Endothelial cell (in vitro differentiated cells): ENCODE data around the gene SLCO3A1. TPM values are rescaled to one million over a fixed set of nuclear protein-coding genes. Genes with fewer than 3 reads are reported as not detected.

Experiments used
- DNase-seq: peaks from one replicate; pipeline ENCODE4 v3.0.0; 2021; ENCODE audit warnings: low spot score
- H3K27ac Mint-ChIP-seq: one replicate; pipeline ENCODE4 v1.8.0; 2021; ENCODE audit warnings: mixed read lengths, inconsistent platforms; ENCODE audit not compliant: unreplicated experiment
- H3K27me3 Mint-ChIP-seq: one replicate; pipeline ENCODE4 v1.8.0; 2021; ENCODE audit warnings: mild to moderate bottlenecking, moderate library complexity, mixed read lengths, inconsistent platforms; ENCODE audit not compliant: unreplicated experiment
- H3K36me3 Mint-ChIP-seq: one replicate; pipeline ENCODE4 v1.8.0; 2021; ENCODE audit warnings: mild to moderate bottlenecking, low read depth, mixed read lengths, inconsistent platforms; ENCODE audit not compliant: unreplicated experiment
- H3K4me1 Mint-ChIP-seq: one replicate; pipeline ENCODE4 v1.8.0; 2021; ENCODE audit warnings: mild to moderate bottlenecking, mixed read lengths, inconsistent platforms; ENCODE audit not compliant: unreplicated experiment
- H3K4me3 Mint-ChIP-seq: one replicate; pipeline ENCODE4 v1.8.0; 2021; ENCODE audit warnings: mild to moderate bottlenecking, mixed read lengths, inconsistent platforms; ENCODE audit not compliant: unreplicated experiment
- H3K9me3 Mint-ChIP-seq: one replicate; pipeline ENCODE4 v1.8.0; 2021; ENCODE audit warnings: mixed read lengths, inconsistent platforms; ENCODE audit not compliant: unreplicated experiment
- CTCF ChIP-seq: fragments of 200-600 bp; sonication (generic); IDR thresholded peaks from one replicate; pipeline ENCODE4 v1.5.0; 2021; ENCODE audit warnings: antibody characterized with exemption; ENCODE audit not compliant: unreplicated experiment
- total RNA-seq: library from RNA; stranded (reverse); fragmentation: NEBNext Ultra II Directional; extraction: Animal tissue kit (Norgen Biotek cat#: 25700); gene quantifications from one replicate; pipeline ENCODE4 v1.2.1, GENCODE V29; 2021; ENCODE audit not compliant: unreplicated experiment

Gene SLCO3A1
- total RNA-seq, 1 donor from 2014 or later = 30.9 TPM

- DNase-seq = no peak
- Mint-ChIP-seq H3K4me3 (no peak overlapping the region), H3K27ac (no peak overlapping the region), H3K27me3 (peaks cover 5% of the 10 kb centered on the region), H3K4me1 (peaks cover 30% of the 10 kb centered on the region), H3K36me3 (no peaks in the 10 kb centered on the region), H3K9me3 (no peaks in the 10 kb centered on the region)
- TF ChIP-seq CTCF = no peak
These were observed 258.7 kb downstream of the SLCO3A1 start for GRCh38 chr15:92112180-92112579.

GRCh38 chr15:92112711-92113110, 259.2 kb downstream of the SLCO3A1 start:
- Mint-ChIP-seq H3K36me3 (no peaks in the 10 kb centered on the region), H3K27me3 (peaks cover 7% of the 10 kb centered on the region)

GRCh38 chr15:92113832-92114231, 260.3 kb downstream of the SLCO3A1 start:
- Mint-ChIP-seq H3K4me3 (no peak overlapping the region), H3K9me3 (no peaks in the 10 kb centered on the region), H3K27ac (no peak overlapping the region), H3K4me1 (peaks cover 27% of the 10 kb centered on the region), H3K27me3 (peaks cover 7% of the 10 kb centered on the region), H3K36me3 (no peaks in the 10 kb centered on the region)
- no peak for TF ChIP-seq CTCF
- DNase-seq = no peak

More at GRCh38 chr15:92112711-92113110, 259.2 kb downstream of the SLCO3A1 start:
- H3K4me1 Mint-ChIP-seq = peaks cover 30% of the 10 kb centered on the region
- no peaks in the 10 kb centered on the region for H3K9me3 Mint-ChIP-seq
- no peak overlapping the region for H3K27ac Mint-ChIP-seq
- no peak for TF ChIP-seq CTCF
- DNase-seq = no peak
- H3K4me3 Mint-ChIP-seq = no peak overlapping the region

- Mint-ChIP-seq H3K4me3 (no peak overlapping the region), H3K9me3 (no peaks in the 10 kb centered on the region), H3K4me1 (peaks cover 16% of the 10 kb centered on the region), H3K27ac (no peak overlapping the region), H3K27me3 (peaks cover 2% of the 10 kb centered on the region), H3K36me3 (no peaks in the 10 kb centered on the region)
- TF ChIP-seq CTCF = no peak
- no peak for DNase-seq
These were observed 262.3 kb downstream of the SLCO3A1 start for GRCh38 chr15:92115834-92116233.

- Mint-ChIP-seq H3K27me3 (peaks cover 2% of the 10 kb centered on the region), H3K36me3 (peaks cover 3% of the 10 kb centered on the region), H3K4me1 (peaks cover 11% of the 10 kb centered on the region), H3K4me3 (no peak overlapping the region), H3K27ac (no peak overlapping the region), H3K9me3 (peaks cover 1% of the 10 kb centered on the region)
- DNase-seq = no peak
- no peak for TF ChIP-seq CTCF
These were observed 262.8 kb downstream of the SLCO3A1 start for GRCh38 chr15:92116330-92116729.
